SH-SY5Y (cell line): ENCODE measurements around the gene SCO2.

Experiments used
- GATA2 ChIP-seq: IDR thresholded peaks from 2 replicates; pipeline ENCODE4 v1.6.1; 2011; ENCODE audit warnings: mild to moderate bottlenecking, low read depth, low read length
- GATA3 ChIP-seq: IDR thresholded peaks from 2 replicates; pipeline ENCODE4 v1.6.1; 2011; ENCODE audit warnings: low read depth, mild to moderate bottlenecking, low read length, moderate library complexity

DNA sequence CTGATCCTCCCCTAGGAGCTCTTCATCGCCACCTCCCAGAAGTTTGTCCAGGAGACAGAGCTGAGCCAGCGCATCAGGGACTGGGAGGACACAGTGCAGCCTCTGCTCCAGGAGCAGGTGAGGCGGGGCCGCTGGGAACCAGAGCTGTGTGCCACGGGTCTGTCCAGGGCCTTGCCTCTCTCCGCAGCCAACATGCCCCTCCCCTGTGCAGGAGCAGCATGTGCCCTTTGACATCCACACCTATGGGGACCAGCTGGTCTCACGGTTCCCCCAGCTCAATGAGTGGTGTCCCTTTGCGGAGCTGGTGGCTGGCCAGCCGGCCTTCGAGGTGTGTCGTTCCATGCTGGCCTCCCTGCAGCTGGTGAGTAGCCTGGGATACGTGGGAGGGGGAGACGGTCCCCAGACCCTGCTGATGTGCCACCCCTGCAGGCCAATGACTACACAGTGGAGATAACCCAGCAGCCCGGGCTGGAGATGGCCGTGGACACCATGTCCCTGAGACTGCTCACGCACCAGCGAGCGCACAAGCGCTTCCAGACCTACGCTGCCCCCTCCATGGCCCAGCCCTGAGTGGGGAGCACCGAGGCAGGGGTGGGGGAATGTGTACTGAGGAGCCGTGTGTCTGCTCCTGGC lies 2.5 kb downstream of the SCO2 start:
- no peak for TF ChIP-seq GATA2
- TF ChIP-seq GATA3, result no peak
